LNCAP (cell line): ENCODE results near the gene UBAC2.

Experiments used
- TF ChIP-seq, protein P1 (sequence below): fragments of 450-650 bp; IDR thresholded peaks from 2 replicates; pipeline ENCODE4 v1.5.1; 2017; ENCODE audit warnings: mild to moderate bottlenecking

UBAC2 gene

DNA sequence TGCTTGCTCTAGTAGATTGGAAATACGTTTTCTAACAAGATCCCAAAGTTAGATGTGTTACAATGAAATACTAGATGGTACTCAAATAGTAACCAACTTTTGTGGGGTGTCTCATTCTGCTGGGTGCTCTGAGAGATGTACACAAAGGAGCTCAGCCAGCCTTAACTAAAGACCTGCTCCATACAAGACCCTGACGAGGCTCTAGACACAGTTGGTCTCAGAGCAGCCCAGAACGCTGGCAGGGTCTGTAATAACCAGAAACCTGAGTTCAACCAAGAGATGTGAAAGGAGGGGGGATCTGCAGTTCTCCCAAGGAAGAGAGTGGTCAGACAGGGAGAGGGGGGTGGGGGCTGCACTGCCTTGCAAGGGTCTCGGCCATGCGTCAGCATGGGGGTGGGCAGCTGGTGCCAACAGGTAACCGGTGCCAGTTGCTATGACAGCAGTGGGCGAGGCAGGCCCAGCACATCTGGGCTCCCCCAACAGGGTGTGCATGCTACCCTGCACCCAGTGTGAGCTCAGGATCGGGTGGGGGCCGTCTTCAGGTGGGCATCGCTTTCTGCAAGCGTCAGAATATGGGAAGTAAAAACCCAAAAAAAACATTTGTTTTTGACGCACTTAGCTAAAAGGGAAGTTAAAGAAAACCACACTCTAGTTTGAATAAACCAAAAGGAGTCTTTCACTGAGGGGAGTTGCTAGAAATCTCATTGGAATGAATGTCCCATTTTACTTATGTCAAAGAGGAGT lies 174.5 kb downstream of the UBAC2 start:
- TF ChIP-seq, protein P1, sequence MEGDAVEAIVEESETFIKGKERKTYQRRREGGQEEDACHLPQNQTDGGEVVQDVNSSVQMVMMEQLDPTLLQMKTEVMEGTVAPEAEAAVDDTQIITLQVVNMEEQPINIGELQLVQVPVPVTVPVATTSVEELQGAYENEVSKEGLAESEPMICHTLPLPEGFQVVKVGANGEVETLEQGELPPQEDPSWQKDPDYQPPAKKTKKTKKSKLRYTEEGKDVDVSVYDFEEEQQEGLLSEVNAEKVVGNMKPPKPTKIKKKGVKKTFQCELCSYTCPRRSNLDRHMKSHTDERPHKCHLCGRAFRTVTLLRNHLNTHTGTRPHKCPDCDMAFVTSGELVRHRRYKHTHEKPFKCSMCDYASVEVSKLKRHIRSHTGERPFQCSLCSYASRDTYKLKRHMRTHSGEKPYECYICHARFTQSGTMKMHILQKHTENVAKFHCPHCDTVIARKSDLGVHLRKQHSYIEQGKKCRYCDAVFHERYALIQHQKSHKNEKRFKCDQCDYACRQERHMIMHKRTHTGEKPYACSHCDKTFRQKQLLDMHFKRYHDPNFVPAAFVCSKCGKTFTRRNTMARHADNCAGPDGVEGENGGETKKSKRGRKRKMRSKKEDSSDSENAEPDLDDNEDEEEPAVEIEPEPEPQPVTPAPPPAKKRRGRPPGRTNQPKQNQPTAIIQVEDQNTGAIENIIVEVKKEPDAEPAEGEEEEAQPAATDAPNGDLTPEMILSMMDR: no peak

DNA sequence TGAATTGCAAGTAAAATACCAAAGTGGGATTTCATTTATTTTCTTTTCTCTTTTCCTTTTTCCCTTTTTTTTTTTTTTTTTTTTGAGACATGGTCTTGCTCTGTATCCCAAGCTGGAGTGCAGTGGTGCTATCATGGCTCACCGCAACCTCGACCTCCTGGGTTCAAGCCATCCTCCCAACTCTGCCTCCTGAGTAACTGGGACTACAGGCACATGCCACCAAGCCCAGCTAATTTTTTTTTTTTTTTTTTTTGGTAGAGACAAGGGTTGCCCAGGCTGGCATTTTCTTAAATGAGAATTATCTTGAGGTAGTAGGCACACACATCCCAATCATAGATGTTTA lies 175.1 kb downstream of the UBAC2 start:
- TF ChIP-seq, protein P1: no peak

DNA sequence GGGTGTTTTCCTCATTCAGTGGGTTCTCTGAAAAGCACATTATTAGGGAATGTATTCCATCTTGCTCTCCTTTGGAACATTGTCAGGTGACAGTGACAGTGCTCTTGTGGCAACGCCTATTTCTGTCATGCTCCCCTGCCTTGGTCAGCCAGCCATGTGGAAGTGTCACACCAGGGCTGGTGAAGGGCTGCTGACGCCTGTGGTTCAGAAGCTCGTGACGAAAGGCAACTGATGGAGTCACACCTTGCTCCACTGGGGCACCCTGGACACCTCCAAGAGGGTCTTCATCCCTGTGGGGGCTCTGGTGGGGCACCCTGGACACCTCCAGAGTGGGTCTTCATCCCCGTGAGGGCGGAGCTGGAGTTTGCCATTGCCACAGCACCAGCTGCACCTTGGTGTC lies 175.5 kb downstream of the UBAC2 start:
- TF ChIP-seq, protein P1: no peak

DNA sequence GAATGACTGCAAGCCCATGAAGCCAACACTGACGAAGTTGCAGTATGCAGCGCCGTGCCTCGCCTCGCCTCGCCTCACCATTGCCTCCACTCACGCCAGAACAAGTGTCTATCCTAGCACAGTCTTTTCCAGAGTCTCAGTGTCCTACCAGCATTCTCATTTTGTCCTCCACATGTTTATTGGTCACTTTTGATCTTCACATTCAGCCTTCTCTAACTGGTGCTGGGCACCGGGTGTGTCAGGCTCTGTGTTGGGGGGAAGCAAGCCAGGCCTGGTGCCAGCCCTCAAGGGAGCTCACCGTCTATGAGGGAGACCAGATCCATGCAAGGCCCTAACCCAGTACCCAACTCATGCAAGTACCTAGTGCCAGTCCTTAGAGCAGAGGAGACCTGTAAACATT lies 176.3 kb downstream of the UBAC2 start:
- TF ChIP-seq, protein P1: no peak

DNA sequence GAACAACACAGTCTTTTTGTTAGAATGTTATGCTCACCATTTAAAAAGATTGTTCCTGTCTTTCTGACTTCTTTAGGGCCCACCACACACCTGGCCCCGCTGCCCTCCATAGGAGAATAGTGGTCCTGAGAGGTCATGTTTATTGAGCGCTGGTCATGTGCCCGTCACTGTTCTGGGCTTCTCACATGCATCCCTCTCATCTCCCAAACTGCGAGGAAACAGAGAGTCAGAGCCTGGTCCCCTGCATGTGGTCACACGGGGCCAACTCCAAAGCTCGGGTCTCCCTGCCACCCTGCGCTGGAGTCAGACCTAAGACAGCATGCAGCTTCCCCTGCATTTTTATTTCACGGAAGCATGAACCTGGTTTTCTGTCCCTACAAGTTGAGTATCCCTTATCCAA lies 177.0 kb downstream of the UBAC2 start:
- TF ChIP-seq, protein P1: no peak

DNA sequence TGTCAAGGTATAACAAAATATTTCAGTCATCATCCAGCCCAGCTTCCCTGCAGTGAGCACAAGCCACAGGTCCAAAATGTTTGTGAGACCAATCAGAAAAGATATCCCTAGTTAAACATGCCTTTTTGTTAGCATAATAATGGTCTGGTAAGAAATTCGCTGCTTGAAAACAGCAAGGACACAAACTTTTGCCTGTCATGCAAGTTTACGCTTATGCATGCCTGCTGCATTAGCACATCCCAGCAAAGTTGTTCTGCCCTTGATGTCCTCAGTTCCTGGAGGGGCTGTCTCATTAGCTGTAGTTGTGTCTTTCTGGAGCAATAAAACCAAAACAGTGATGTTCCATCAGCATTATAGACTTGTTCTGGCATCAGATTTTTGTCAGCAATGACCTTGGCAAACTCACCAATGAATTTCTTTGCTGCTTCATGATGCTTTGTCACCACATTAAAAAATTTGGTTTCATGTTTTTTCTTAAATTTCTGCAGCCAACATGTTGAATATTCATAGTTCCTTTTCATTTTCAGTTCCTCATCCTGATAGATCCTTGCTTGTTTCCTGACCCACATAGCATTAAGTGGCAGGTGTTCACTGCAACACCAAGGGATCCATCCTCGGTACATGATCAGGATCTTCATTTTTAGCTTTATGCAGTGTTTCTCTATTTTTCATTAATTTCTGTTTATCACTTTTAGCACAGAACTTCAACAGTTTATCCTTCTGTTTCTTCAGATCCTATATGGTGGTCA lies 178.5 kb downstream of the UBAC2 start:
- TF ChIP-seq, protein P1: no peak

DNA sequence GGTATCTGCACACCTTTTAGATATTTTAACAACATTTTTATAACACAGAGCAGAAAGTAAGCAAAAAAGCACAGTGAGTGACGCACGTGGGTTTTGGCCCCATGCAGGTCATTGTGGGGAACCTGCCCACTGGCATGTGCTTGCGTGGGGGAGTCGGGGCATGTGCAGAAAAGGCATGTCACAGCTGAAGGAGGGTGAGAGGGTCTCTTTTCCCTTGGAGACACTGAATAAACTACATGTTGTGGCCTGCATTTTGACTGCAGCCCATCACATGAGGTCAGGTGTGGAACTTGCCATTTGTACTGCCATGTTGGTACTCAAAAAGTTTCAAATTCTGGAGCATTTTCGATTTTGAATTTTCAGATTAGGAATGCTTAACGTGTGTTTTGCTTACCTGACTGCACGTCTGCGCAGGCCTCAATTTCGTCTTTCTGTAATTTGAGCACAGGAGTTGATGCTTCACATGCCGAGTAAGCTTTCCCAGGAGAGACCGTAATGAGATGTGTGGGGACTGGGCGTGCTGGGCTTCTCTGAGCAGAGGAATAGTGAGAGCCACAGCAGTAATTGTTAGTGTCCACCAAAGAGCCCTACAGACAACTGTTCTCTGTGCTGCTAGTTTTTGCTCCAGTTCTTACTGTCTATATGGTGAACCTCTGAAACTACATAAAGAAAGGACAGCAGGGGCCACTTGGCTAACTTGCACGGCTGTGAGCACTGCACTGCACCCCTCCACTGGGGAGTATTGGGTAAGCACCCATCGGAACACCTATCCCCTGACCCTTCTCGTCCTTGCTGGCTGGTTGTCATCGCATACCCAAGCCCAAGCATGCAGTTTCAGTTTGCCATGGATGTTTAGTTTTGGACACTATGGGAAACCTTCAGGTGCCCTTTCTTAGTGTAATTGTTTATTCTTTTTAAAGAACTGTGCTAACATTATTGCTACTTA lies 179.5 kb downstream of the UBAC2 start:
- TF ChIP-seq, protein P1: no peak
